ENCODE measurements around the gene KRT31. TPM values are rescaled to one million over a fixed set of nuclear protein-coding genes. Genes with fewer than 3 reads are reported as not detected.

KRT31 gene
- total RNA-seq, 1 experiment from 2014 or later, result not detected

- intact Hi-C loops (cut with micrococcal nuclease; ENCODE audit: unreplicated experiment), result loop anchor here (10.0 kb wide), 1 partner anchor 60 kb away; the partner anchor contains the start of gene KRT34
- H3K4me1 ChIP-seq (ENCODE audit: control insufficient read depth, insufficient read depth, low read length), result no peaks in the 10 kb centered on the region
- no TSS peak for BruUV-seq (replicated peaks)
- H3K36me3 ChIP-seq (ENCODE audit: control insufficient read depth, insufficient read depth, low read length), result no peaks in the 10 kb centered on the region
- H3K9me3 ChIP-seq (ENCODE audit: control insufficient read depth, insufficient read depth, low read depth, low read length), result no peaks in the 10 kb centered on the region
- in situ Hi-C loops (cut with HindIII; ENCODE audit: low pct_unique_long_range_greater_than_20kb, low sequenced_read_pairs), result no loop called here
- ChIA-PET CTCF (no interaction called here), POLR2A (no interaction called here)
- no peak overlapping the region for H3K4me3 ChIP-seq (ENCODE audit: low read depth in 2 of 2, low read length in 2 of 2)
- DNase-seq (ENCODE audit: low read depth, low spot score), result no peak
- H3K27me3 ChIP-seq (ENCODE audit: control insufficient read depth, insufficient read depth, low read length), result no peaks in the 10 kb centered on the region
- no peak for TF ChIP-seq TCF7L2 (IDR thresholded peaks at IDR 0.05; ENCODE audit: low read depth, low read length)
- TF ChIP-seq CTCF (IDR thresholded peaks at IDR 0.05), result no peak
- no peak for TF ChIP-seq REST (IDR thresholded peaks at IDR 0.05; ENCODE audit: insufficient read depth in 1 of 2, low read depth in 2 of 2, low read length in 1 of 2)
- no peak for TF ChIP-seq SIN3A (IDR thresholded peaks at IDR 0.05; ENCODE audit: borderline replicate concordance, insufficient read depth, low read depth, low read length)
- TF ChIP-seq POLR2AphosphoS5 (IDR thresholded peaks at IDR 0.05; ENCODE audit: low read depth, low read length), result no peak
- no peak for ATAC-seq
- no peak overlapping the region for H3K27ac ChIP-seq (ENCODE audit: low read length)
These were observed 47.2 kb upstream of the KRT31 start for GRCh38 chr17:41444640-41445039.

GRCh38 chr17:41444186-41444585 is 46.8 kb upstream of the KRT31 start:
- no peak overlapping the region for H3K4me3 ChIP-seq (ENCODE audit: low read depth in 2 of 2, low read length in 2 of 2)
- in situ Hi-C loops (cut with HindIII; ENCODE audit: low pct_unique_long_range_greater_than_20kb, low sequenced_read_pairs), result no loop called here
- no peak overlapping the region for H3K27ac ChIP-seq (ENCODE audit: low read length)
- H3K4me1 ChIP-seq (ENCODE audit: control insufficient read depth, insufficient read depth, low read length), result no peaks in the 10 kb centered on the region
- TF ChIP-seq TCF7L2 (IDR thresholded peaks at IDR 0.05; ENCODE audit: low read depth, low read length) (no peak), REST (IDR thresholded peaks at IDR 0.05; ENCODE audit: insufficient read depth in 1 of 2, low read depth in 2 of 2, low read length in 1 of 2) (no peak), CTCF (IDR thresholded peaks at IDR 0.05) (no peak), POLR2AphosphoS5 (IDR thresholded peaks at IDR 0.05; ENCODE audit: low read depth, low read length) (no peak)
- ATAC-seq (no peak), DNase-seq (ENCODE audit: low read depth, low spot score) (no peak)
- no peaks in the 10 kb centered on the region for H3K9me3 ChIP-seq (ENCODE audit: control insufficient read depth, insufficient read depth, low read depth, low read length)
- POLR2A ChIA-PET, result interaction anchor here (0.7 kb wide), 1 partner anchor 43 kb away, joined by 3 read pairs; no protein-coding TSS in a partner anchor
- CTCF ChIA-PET, result no interaction called here
- no peaks in the 10 kb centered on the region for H3K27me3 ChIP-seq (ENCODE audit: control insufficient read depth, insufficient read depth, low read length)
- H3K36me3 ChIP-seq (ENCODE audit: control insufficient read depth, insufficient read depth, low read length), result no peaks in the 10 kb centered on the region
- intact Hi-C loops (cut with micrococcal nuclease; ENCODE audit: unreplicated experiment), result loop anchor here (10.0 kb wide), 1 partner anchor 59 kb away; the partner anchor contains the start of gene KRT34
- BruUV-seq (replicated peaks), result no TSS peak

All from Panc1 (cell line).